ENCODE data around the gene ACSF3.

The ACSF3 gene

GRCh38 chr16:89094880-89095258, 1.2 kb downstream of the ACSF3 start:
- no peak for DNase-seq

- DNase-seq, result no peak
Observed at GRCh38 chr16:89095491-89095951, 1.9 kb downstream of the ACSF3 start.

- DNase-seq, result no peak
Observed at GRCh38 chr16:89096042-89096717, 2.5 kb downstream of the ACSF3 start.

- DNase-seq, result no peak
Observed at GRCh38 chr16:89096768-89097391, 3.2 kb downstream of the ACSF3 start.

GRCh38 chr16:89097392-89097772, 3.7 kb downstream of the ACSF3 start:
- no peak for DNase-seq

- DNase-seq, result no peak
Observed at GRCh38 chr16:89098767-89099430, 5.2 kb downstream of the ACSF3 start.

GRCh38 chr16:89099905-89100304, 6.3 kb downstream of the ACSF3 start:
- DNase-seq, result no peak

- DNase-seq, result no peak
Observed at GRCh38 chr16:89100601-89101302, 7.1 kb downstream of the ACSF3 start.

GRCh38 chr16:89101303-89102040, 7.8 kb downstream of the ACSF3 start:
- no peak for DNase-seq

GRCh38 chr16:89102041-89102471, 8.4 kb downstream of the ACSF3 start:
- no peak for DNase-seq

- no peak for DNase-seq
Observed at GRCh38 chr16:89102481-89103073, 8.9 kb downstream of the ACSF3 start.

- no peak for DNase-seq
Observed at GRCh38 chr16:89103156-89103555, 9.5 kb downstream of the ACSF3 start.

GRCh38 chr16:89103781-89104180, 10.1 kb downstream of the ACSF3 start:
- DNase-seq, result no peak

- no peak for DNase-seq
Observed at GRCh38 chr16:89104303-89104702, 10.7 kb downstream of the ACSF3 start.

GRCh38 chr16:89104930-89105571, 11.4 kb downstream of the ACSF3 start:
- no peak for DNase-seq

- DNase-seq, result no peak
Observed at GRCh38 chr16:89105599-89106151, 12.0 kb downstream of the ACSF3 start.

GRCh38 chr16:89106533-89107202, 13.0 kb downstream of the ACSF3 start:
- DNase-seq, result no peak

GRCh38 chr16:89107203-89107582, 13.5 kb downstream of the ACSF3 start:
- DNase-seq, result no peak

GRCh38 chr16:89108416-89108815, 14.8 kb downstream of the ACSF3 start:
- no peak for DNase-seq

- no peak for DNase-seq
Observed at GRCh38 chr16:89110641-89111040, 17.0 kb downstream of the ACSF3 start.
